ENCODE data around the gene RNF41. TPM values are rescaled to one million over a fixed set of nuclear protein-coding genes. Genes with fewer than 3 reads are reported as not detected.

Gene RNF41
- total RNA-seq, 4 donors from 2014 or later, result 21.1 to 42.5 (median 28.6) TPM

DNA sequence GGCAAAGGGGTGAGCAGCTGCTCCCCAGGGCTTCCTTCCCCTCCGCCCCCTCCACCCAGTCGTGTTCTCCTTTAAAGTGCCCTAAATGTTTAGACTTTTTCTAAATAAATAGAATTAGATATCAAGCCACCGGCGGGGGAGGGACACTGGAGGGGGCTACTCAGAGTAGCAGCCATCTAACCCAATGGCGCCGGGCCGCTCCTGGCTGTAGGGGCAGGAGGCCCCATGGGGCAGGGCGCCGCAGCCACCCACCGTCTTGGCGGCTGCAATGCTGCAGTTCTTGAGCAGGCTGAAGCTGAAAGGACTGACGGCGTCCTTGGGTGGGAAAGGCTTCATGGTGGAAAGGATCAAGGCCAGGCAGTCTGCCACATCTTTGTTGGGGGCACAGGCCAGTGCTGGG, 21.3 kb upstream of the RNF41 start:
- no peak overlapping the region for H3K4me3 ChIP-seq
- no peaks in the 10 kb centered on the region for H3K27me3 ChIP-seq
- H3K27ac ChIP-seq, result no peak overlapping the region
- no peaks in the 10 kb centered on the region for H3K4me1 ChIP-seq
- no peak for DNase-seq
- intact Hi-C loops (cut with DNase I), result no loop called here
- no peaks in the 10 kb centered on the region for H3K9me3 ChIP-seq
- TF ChIP-seq, protein P1, sequence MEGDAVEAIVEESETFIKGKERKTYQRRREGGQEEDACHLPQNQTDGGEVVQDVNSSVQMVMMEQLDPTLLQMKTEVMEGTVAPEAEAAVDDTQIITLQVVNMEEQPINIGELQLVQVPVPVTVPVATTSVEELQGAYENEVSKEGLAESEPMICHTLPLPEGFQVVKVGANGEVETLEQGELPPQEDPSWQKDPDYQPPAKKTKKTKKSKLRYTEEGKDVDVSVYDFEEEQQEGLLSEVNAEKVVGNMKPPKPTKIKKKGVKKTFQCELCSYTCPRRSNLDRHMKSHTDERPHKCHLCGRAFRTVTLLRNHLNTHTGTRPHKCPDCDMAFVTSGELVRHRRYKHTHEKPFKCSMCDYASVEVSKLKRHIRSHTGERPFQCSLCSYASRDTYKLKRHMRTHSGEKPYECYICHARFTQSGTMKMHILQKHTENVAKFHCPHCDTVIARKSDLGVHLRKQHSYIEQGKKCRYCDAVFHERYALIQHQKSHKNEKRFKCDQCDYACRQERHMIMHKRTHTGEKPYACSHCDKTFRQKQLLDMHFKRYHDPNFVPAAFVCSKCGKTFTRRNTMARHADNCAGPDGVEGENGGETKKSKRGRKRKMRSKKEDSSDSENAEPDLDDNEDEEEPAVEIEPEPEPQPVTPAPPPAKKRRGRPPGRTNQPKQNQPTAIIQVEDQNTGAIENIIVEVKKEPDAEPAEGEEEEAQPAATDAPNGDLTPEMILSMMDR (IDR thresholded peaks at IDR 0.05), result no peak
- no peak for TF ChIP-seq POLR2A (IDR thresholded peaks at IDR 0.05)
- 20% methylated on average over 1 of the region's 13 CpGs; no CpG with 5 or more reads in 1 of the 2 donors for WGBS, 2 donors
- H3K36me3 ChIP-seq, result peaks cover 29 to 100% (median 62%) of the 10 kb centered on the region in 3 donors

GRCh38 chr12:56241424-56242303, 19.9 kb upstream of the RNF41 start:
- TF ChIP-seq, protein P1 (IDR thresholded peaks at IDR 0.05), result no peak
- no peak for TF ChIP-seq POLR2A (IDR thresholded peaks at IDR 0.05)
- no peak for DNase-seq
- H3K9me3 ChIP-seq, result no peaks in the 10 kb centered on the region
- peaks cover 28 to 100% (median 50%) of the 10 kb centered on the region in 3 donors for H3K36me3 ChIP-seq
- WGBS, 2 donors, result 68 to 75% methylated on average over 6 to 7 of the region's 9 CpGs
- no peaks in the 10 kb centered on the region for H3K27me3 ChIP-seq
- intact Hi-C loops (cut with DNase I), result no loop called here
- no peak overlapping the region for H3K4me3 ChIP-seq
- H3K4me1 ChIP-seq, result no peaks in the 10 kb centered on the region
- no peak overlapping the region for H3K27ac ChIP-seq

GRCh38 chr12:56237552-56237951, 15.8 kb upstream of the RNF41 start:
- WGBS, 2 donors, result 69 to 74% methylated on average over 2 to 3 of the region's 11 CpGs
- intact Hi-C loops (cut with DNase I), result no loop called here
- no peak for TF ChIP-seq POLR2A (IDR thresholded peaks at IDR 0.05)
- TF ChIP-seq, protein P1 (IDR thresholded peaks at IDR 0.05), result no peak
- no peak overlapping the region for H3K27ac ChIP-seq
- H3K4me3 ChIP-seq, result no peak overlapping the region
- H3K9me3 ChIP-seq, result no peaks in the 10 kb centered on the region
- no peak for DNase-seq
- H3K27me3 ChIP-seq, result no peaks in the 10 kb centered on the region
- H3K36me3 ChIP-seq, result peaks cover 2 to 61% (median 11%) of the 10 kb centered on the region in 3 donors
- no peaks in the 10 kb centered on the region for H3K4me1 ChIP-seq

- DNase-seq, result no peak
- Histone ChIP-seq H3K27me3 (no peaks in the 10 kb centered on the region), H3K4me1 (no peaks in the 10 kb centered on the region), H3K36me3 (peaks cover 0 to 55% (median 8%) of the 10 kb centered on the region in 3 donors), H3K27ac (no peak overlapping the region), H3K9me3 (no peaks in the 10 kb centered on the region), H3K4me3 (no peak overlapping the region)
- intact Hi-C loops (cut with DNase I), result no loop called here
- TF ChIP-seq, protein P1 (IDR thresholded peaks at IDR 0.05), result no peak
- no peak for TF ChIP-seq POLR2A (IDR thresholded peaks at IDR 0.05)
- WGBS, 2 donors, result 44% methylated on average over 1 of the region's 5 CpGs; no CpG with 5 or more reads in 1 of the 2 donors
These were observed 15.3 kb upstream of the RNF41 start for GRCh38 chr12:56236985-56237384.

GRCh38 chr12:56236091-56236490, 14.4 kb upstream of the RNF41 start:
- WGBS, 2 donors, result 83 to 100% methylated on average over 1 to 5 of the region's 6 CpGs
- Histone ChIP-seq H3K27me3 (no peaks in the 10 kb centered on the region), H3K4me1 (no peaks in the 10 kb centered on the region), H3K4me3 (no peak overlapping the region), H3K9me3 (no peaks in the 10 kb centered on the region), H3K27ac (no peak overlapping the region), H3K36me3 (peaks cover 0 to 46% (median 0%) of the 10 kb centered on the region in 3 donors)
- intact Hi-C loops (cut with DNase I), result no loop called here
- DNase-seq, result no peak
- TF ChIP-seq, protein P1 (IDR thresholded peaks at IDR 0.05), result no peak
- TF ChIP-seq POLR2A (IDR thresholded peaks at IDR 0.05), result no peak
